SU-DHL-6 (cell line): Measurements from ENCODE around the gene PARP1.

ENCODE experiments used
- CTCF ChIP-seq: fragments of 200-600 bp; sonication (generic); IDR thresholded peaks from one replicate; pipeline ENCODE4 v1.5.1; 2017; ENCODE audit warnings: antibody characterized with exemption, mild to moderate bottlenecking, low read length, moderate library complexity; ENCODE audit not compliant: insufficient read depth, poor library complexity, severe bottlenecking
- EZH2phosphoT487 ChIP-seq: fragments of 200-600 bp; sonication (generic), shearing (Covaris generic); conservative IDR thresholded peaks from 2 replicates; pipeline ENCODE4 v1.6.1; 2018; ENCODE audit warnings: mild to moderate bottlenecking, antibody characterized with exemption, low read length, moderate library complexity, mixed read lengths

GRCh38 chr1:226407497-226408284 lies at the start of gene PARP1:
- TF ChIP-seq CTCF (peak; percentile 64), EZH2phosphoT487 (no peak)
